ENCODE measurements around the gene FXN.

DNA sequence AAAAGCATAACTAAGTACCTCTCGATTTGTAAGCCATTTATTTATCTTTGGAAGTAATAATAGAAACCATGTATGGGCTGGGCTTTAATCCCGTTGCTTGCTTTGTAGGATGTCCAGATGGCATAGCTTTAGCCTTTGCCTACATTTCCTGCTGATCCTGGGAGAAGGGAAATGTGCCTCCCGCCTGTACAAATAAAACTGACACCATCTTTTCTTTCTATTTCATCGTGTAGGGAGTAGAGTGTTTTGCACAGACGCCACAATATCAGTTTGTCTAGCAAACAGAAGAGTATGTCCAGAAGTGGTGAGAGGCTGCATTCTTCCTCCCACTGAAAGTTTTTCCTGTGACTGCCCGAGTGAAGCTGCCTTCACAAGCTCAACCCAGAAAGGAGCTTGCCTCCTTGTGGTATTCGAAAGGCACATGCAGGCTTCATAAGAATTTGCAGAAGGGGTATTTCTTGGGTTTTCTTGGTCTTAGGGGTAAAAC, 113.8 kb downstream of the FXN start:
- TF ChIP-seq, protein P1, sequence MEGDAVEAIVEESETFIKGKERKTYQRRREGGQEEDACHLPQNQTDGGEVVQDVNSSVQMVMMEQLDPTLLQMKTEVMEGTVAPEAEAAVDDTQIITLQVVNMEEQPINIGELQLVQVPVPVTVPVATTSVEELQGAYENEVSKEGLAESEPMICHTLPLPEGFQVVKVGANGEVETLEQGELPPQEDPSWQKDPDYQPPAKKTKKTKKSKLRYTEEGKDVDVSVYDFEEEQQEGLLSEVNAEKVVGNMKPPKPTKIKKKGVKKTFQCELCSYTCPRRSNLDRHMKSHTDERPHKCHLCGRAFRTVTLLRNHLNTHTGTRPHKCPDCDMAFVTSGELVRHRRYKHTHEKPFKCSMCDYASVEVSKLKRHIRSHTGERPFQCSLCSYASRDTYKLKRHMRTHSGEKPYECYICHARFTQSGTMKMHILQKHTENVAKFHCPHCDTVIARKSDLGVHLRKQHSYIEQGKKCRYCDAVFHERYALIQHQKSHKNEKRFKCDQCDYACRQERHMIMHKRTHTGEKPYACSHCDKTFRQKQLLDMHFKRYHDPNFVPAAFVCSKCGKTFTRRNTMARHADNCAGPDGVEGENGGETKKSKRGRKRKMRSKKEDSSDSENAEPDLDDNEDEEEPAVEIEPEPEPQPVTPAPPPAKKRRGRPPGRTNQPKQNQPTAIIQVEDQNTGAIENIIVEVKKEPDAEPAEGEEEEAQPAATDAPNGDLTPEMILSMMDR (IDR thresholded peaks at IDR 0.05) = peak in 3 of 6 experiments; percentile 7 to 25 (median 20)
- TF ChIP-seq POLR2A (IDR thresholded peaks at IDR 0.05) = no peak

All from esophagus squamous epithelium (tissue), 4 donors.